Inflammatory macrophage treated with lipopolysaccharide for 1 hour (primary cell): ENCODE results near the gene BHLHE40.
A peak's percentile ranks its signal among the peaks of the same experiment; 100 is the strongest.

Source experiments
- DNase-seq, 2 donors: peaks; one replicate each; pipeline ENCODE4 v3.0.0-alpha.2; 2020 to 2022

The BHLHE40 gene

GRCh38 chr3:4984511-4984864 is 5.3 kb downstream of the BHLHE40 start:
- no peak for DNase-seq

- no peak for DNase-seq
Measured at GRCh38 chr3:4985330-4986174, 6.3 kb downstream of the BHLHE40 start.

GRCh38 chr3:4986175-4986781 is 7.0 kb downstream of the BHLHE40 start:
- peak in 1 of 2 donors; percentile 83 for DNase-seq

- DNase-seq = peak; percentile 80 to 88
Measured at GRCh38 chr3:4986782-4987537, 7.7 kb downstream of the BHLHE40 start.

- no peak for DNase-seq
Measured at GRCh38 chr3:4987538-4988296, 8.5 kb downstream of the BHLHE40 start.

- peak; percentile 45 to 96 for DNase-seq
Measured at GRCh38 chr3:4988983-4989834, 10.0 kb downstream of the BHLHE40 start.

GRCh38 chr3:4990069-4990468 is 10.8 kb downstream of the BHLHE40 start:
- peak; percentile 84 to 93 for DNase-seq

- DNase-seq = no peak
Measured at GRCh38 chr3:4992118-4992517, 12.9 kb downstream of the BHLHE40 start.

GRCh38 chr3:4993276-4994143 is 14.3 kb downstream of the BHLHE40 start:
- no peak for DNase-seq

- peak; percentile 79 to 98 for DNase-seq
Measured at GRCh38 chr3:4994144-4994730, 15.0 kb downstream of the BHLHE40 start.

GRCh38 chr3:4994823-4995499 is 15.7 kb downstream of the BHLHE40 start:
- peak; percentile 67 to 86 for DNase-seq

- DNase-seq = peak; percentile 66 to 97
Measured at GRCh38 chr3:4995500-4996053, 16.3 kb downstream of the BHLHE40 start.

GRCh38 chr3:4996223-4996765 is 17.1 kb downstream of the BHLHE40 start:
- no peak for DNase-seq

- no peak for DNase-seq
Measured at GRCh38 chr3:4996771-4997291, 17.6 kb downstream of the BHLHE40 start.

GRCh38 chr3:4997946-4998345 is 18.7 kb downstream of the BHLHE40 start:
- DNase-seq = no peak

- no peak for DNase-seq
Measured at GRCh38 chr3:4999531-5000184, 20.4 kb downstream of the BHLHE40 start.

- DNase-seq = no peak
Measured at GRCh38 chr3:5001135-5001534, 21.9 kb downstream of the BHLHE40 start.

- no peak for DNase-seq
Measured at GRCh38 chr3:5001805-5002173, 22.6 kb downstream of the BHLHE40 start.
